HEK293 (cell line): ENCODE measurements around the gene MCAT.
A peak's percentile ranks its signal among the peaks of the same experiment; 100 is the strongest.

Source experiments
- CTCF ChIA-PET: fragments of 350-600 bp; formaldehyde crosslinking; extraction: SDS; loops from one replicate; lab custom pipeline; 2021; ENCODE audit warnings: antibody characterized with exemption; lab: Yijun Ruan, JAX
- POLR2A ChIA-PET: fragments of 300-600 bp; formaldehyde crosslinking; extraction: SDS; loops from one replicate; lab custom pipeline; 2020; ENCODE audit warnings: antibody characterized with exemption, inconsistent platforms; lab: Yijun Ruan, JAX
- H3K27ac ChIP-seq: fragments of 200-500 bp; sonication (Bioruptor generic); 2 replicates; pipeline ENCODE4 v1.5.1; 2014; ENCODE audit warnings: low read depth, low read length, control low read depth, inconsistent platforms; ENCODE audit errors: extremely low read depth
- H3K36me3 ChIP-seq, 2 experiments: fragments of 200-500 bp in 1 of 2; sonication (Bioruptor generic) in 1 of 2; 1 replicate in 1 of 2; 2 replicates in 1 of 2; pipeline ENCODE4 v1.5.1; 2014 to 2017; ENCODE audit warnings: inconsistent platforms in 2 of 2, low read length in 2 of 2; ENCODE audit not compliant: control insufficient read depth in 2 of 2, insufficient read depth in 1 of 2
- H3K4me1 ChIP-seq: fragments of 200-500 bp; sonication (Bioruptor generic); 2 replicates; pipeline ENCODE4 v1.5.1; 2014; ENCODE audit warnings: mild to moderate bottlenecking, low read length, inconsistent platforms; ENCODE audit not compliant: control insufficient read depth, insufficient read depth
- H3K4me3 ChIP-seq: 2 replicates; pipeline ENCODE4 v1.5.1; 2011; ENCODE audit warnings: low read depth, mild to moderate bottlenecking, control low read depth, low read length, moderate library complexity
- H3K9me3 ChIP-seq: fragments of 200-500 bp; sonication (Bioruptor generic); 2 replicates; pipeline ENCODE4 v1.5.1; 2014; ENCODE audit warnings: low read depth, low read length, inconsistent platforms; ENCODE audit not compliant: control insufficient read depth, insufficient read depth
- CTCF ChIP-seq: fragments of 450-650 bp; formaldehyde crosslinking; IDR thresholded peaks from 2 replicates; pipeline ENCODE4 v1.5.1; 2016; ENCODE audit warnings: missing biosample characterization, missing genetic modification characterization
- EGR2 ChIP-seq: fragments of 450-650 bp; formaldehyde crosslinking; IDR thresholded peaks from 2 replicates; pipeline ENCODE4 v1.5.1; 2016; ENCODE audit warnings: low read depth, missing biosample characterization, missing genetic modification characterization
- KLF16 ChIP-seq: fragments of 450-650 bp; formaldehyde crosslinking; IDR thresholded peaks from 2 replicates; pipeline ENCODE4 v1.5.1; 2017; ENCODE audit warnings: missing biosample characterization, missing genetic modification characterization
- KLF8 ChIP-seq: fragments of 450-650 bp; formaldehyde crosslinking; IDR thresholded peaks from 2 replicates; pipeline ENCODE4 v1.5.1; 2016; ENCODE audit warnings: missing biosample characterization, missing genetic modification characterization
- PRDM4 ChIP-seq: fragments of 450-650 bp; formaldehyde crosslinking; IDR thresholded peaks from 2 replicates; pipeline ENCODE4 v1.5.1; 2017; ENCODE audit warnings: missing biosample characterization, missing genetic modification characterization
- SCRT2 ChIP-seq: fragments of 450-650 bp; formaldehyde crosslinking; IDR thresholded peaks from 2 replicates; pipeline ENCODE4 v1.5.1; 2016; ENCODE audit warnings: missing biosample characterization, missing genetic modification characterization
- SP2 ChIP-seq: fragments of 450-650 bp; formaldehyde crosslinking; IDR thresholded peaks from 2 replicates; pipeline ENCODE4 v1.5.1; 2016; ENCODE audit warnings: missing biosample characterization, missing genetic modification characterization
- ZBTB21 ChIP-seq: fragments of 450-650 bp; formaldehyde crosslinking; IDR thresholded peaks from 2 replicates; pipeline ENCODE4 v1.5.1; 2017; ENCODE audit warnings: missing biosample characterization, missing genetic modification characterization
- ZBTB44 ChIP-seq: fragments of 450-650 bp; IDR thresholded peaks from 2 replicates; pipeline ENCODE4 v1.5.1; 2018; ENCODE audit warnings: missing biosample characterization, mild to moderate bottlenecking, missing genetic modification characterization
- ZFHX2 ChIP-seq: fragments of 450-650 bp; formaldehyde crosslinking; conservative IDR thresholded peaks from 2 replicates; pipeline ENCODE4 v1.5.1; 2016; ENCODE audit warnings: missing biosample characterization, missing genetic modification characterization
- ZNF121 ChIP-seq: fragments of 450-650 bp; formaldehyde crosslinking; IDR thresholded peaks from 2 replicates; pipeline ENCODE4 v1.5.1; 2016; ENCODE audit warnings: missing biosample characterization, missing genetic modification characterization
- ZNF18 ChIP-seq: fragments of 450-650 bp; formaldehyde crosslinking; IDR thresholded peaks from 2 replicates; pipeline ENCODE4 v1.5.1; 2016; ENCODE audit warnings: missing biosample characterization, missing genetic modification characterization
- ZNF184 ChIP-seq: fragments of 450-650 bp; IDR thresholded peaks from 2 replicates; pipeline ENCODE4 v1.5.1; 2018; ENCODE audit warnings: missing biosample characterization, mild to moderate bottlenecking, missing genetic modification characterization
- ZNF558 ChIP-seq: fragments of 450-650 bp; formaldehyde crosslinking; IDR thresholded peaks from 2 replicates; pipeline ENCODE4 v1.5.1; 2016; ENCODE audit warnings: missing biosample characterization, missing genetic modification characterization
- ZNF561 ChIP-seq: fragments of 450-650 bp; IDR thresholded peaks from 2 replicates; pipeline ENCODE4 v1.5.1; 2018; ENCODE audit warnings: missing biosample characterization, missing genetic modification characterization, borderline replicate concordance
- ZNF654 ChIP-seq: fragments of 450-650 bp; formaldehyde crosslinking; IDR thresholded peaks from 2 replicates; pipeline ENCODE4 v1.5.1; 2016; ENCODE audit warnings: low read depth, missing biosample characterization, missing genetic modification characterization
- ZNF660 ChIP-seq: fragments of 450-650 bp; IDR thresholded peaks from 2 replicates; pipeline ENCODE4 v1.5.1; 2018; ENCODE audit warnings: missing biosample characterization, mild to moderate bottlenecking, missing genetic modification characterization
- ZSCAN30 ChIP-seq: fragments of 450-650 bp; IDR thresholded peaks from 2 replicates; pipeline ENCODE4 v1.5.1; 2018; ENCODE audit warnings: missing biosample characterization, mild to moderate bottlenecking, missing genetic modification characterization, moderate library complexity

Gene MCAT

GRCh38 chr22:43092085-43092484 lies 51.1 kb downstream of the MCAT start (continued):
- TF ChIP-seq ZBTB44 (tag by site-specific recombination) = no peak

- Histone ChIP-seq H3K4me3 (no peak overlapping the region), H3K4me1 (no peaks in the 10 kb centered on the region), H3K9me3 (no peaks in the 10 kb centered on the region), H3K27ac (no peak overlapping the region), H3K36me3 (no peaks in the 10 kb centered on the region; a peak in 1 of 3 replicates)
- POLR2A ChIA-PET = interaction anchor here (0.9 kb wide), 1 partner anchor 30 kb away, joined by 4 read pairs; no protein-coding TSS in a partner anchor
- CTCF ChIA-PET = interaction anchor here (0.6 to 1.6 kb wide), 15 partner anchors 9 to 469 kb away, joined by 3 to 10 read pairs (median 3); no protein-coding TSS in a partner anchor
- peak; percentile 25; the same call in 1 of the 2 replicates for TF ChIP-seq SP2 (tag by site-specific recombination)
- TF ChIP-seq ZSCAN30 (tag by site-specific recombination) = peak; percentile 38; the same call in 1 of the 2 replicates
- 0 out of 2 replicates have a peak, but pooled peaks have one; percentile 33 for TF ChIP-seq ZNF561 (tag by site-specific recombination)
- TF ChIP-seq ZNF660 = peak; percentile 65; the same call in 1 of the 2 replicates
- 0 out of 2 replicates have a peak, but pooled peaks have one; percentile 11 for TF ChIP-seq ZBTB21 (tag by site-specific recombination)
- TF ChIP-seq KLF16 (tag by site-specific recombination) = no peak; the same call in 1 of the 2 replicates
- TF ChIP-seq ZNF558 (tag by site-specific recombination) = peak; percentile 96
- peak; percentile 61 for TF ChIP-seq ZFHX2 (tag by site-specific recombination)
- TF ChIP-seq PRDM4 (tag by site-specific recombination) = no peak
- no peak for TF ChIP-seq ZNF184 (tag by site-specific recombination)
- TF ChIP-seq ZNF121 (tag by site-specific recombination) = peak; percentile 98
- peak; percentile 74 for TF ChIP-seq CTCF (tag by site-specific recombination)
- no peak for TF ChIP-seq SCRT2 (tag by site-specific recombination)
- 0 out of 2 replicates have a peak, but pooled peaks have one; percentile 24 for TF ChIP-seq KLF8 (tag by site-specific recombination)
- TF ChIP-seq ZNF654 (tag by site-specific recombination) = peak; percentile 87
- TF ChIP-seq ZNF18 (tag by site-specific recombination) = peak; percentile 89
- peak; percentile 63 for TF ChIP-seq EGR2 (tag by site-specific recombination)
- TF ChIP-seq, all 188 proteins: peak for 13
Observed at GRCh38 chr22:43090130-43090789, 52.9 kb downstream of the MCAT start.
